ENCODE measurements around the gene AKR1C8.
"Not testable (repeated sequence)": the region's sequence is repeated elsewhere in the genome, so short reads cannot be mapped to it uniquely, and the experiment has no call there.

The AKR1C8 gene

GRCh38 chr10:5184987-5185775 lies at the start of gene AKR1C8:
Gene AKR1C8 (minus strand): TSS chr10:5185150. CDS start chr10:5185104, 46 bp downstream.
- Histone ChIP-seq H3K9ac (ENCODE audit: low read depth, low read length) (no peak within 1 kb of the TSS), H3K36me3 (ENCODE audit: control insufficient read depth, insufficient read depth, low read length) (no peaks in the 10 kb centered on the region), H3K4me1 (ENCODE audit: control insufficient read depth, insufficient read depth, low read length) (no peaks in the 10 kb centered on the region), H3K4me3 (ENCODE audit: low read depth, low read length) (no peak within 1 kb of the TSS), H3K27me3 (ENCODE audit: control insufficient read depth, insufficient read depth, low read length) (no peaks in the 10 kb centered on the region), H3K9me3 (ENCODE audit: control insufficient read depth, insufficient read depth, low read length) (no peaks in the 10 kb centered on the region)

GRCh38 chr10:5234106-5234860 lies 49.3 kb upstream of the AKR1C8 start:
- no peak overlapping the region for H3K9ac ChIP-seq (ENCODE audit: low read depth, low read length)
- no peak overlapping the region for H3K4me3 ChIP-seq (ENCODE audit: low read depth, low read length)
- H3K9me3 ChIP-seq (ENCODE audit: control insufficient read depth, insufficient read depth, low read length): no peaks in the 10 kb centered on the region
- H3K36me3 ChIP-seq (ENCODE audit: control insufficient read depth, insufficient read depth, low read length): no peaks in the 10 kb centered on the region
- H3K27me3 ChIP-seq (ENCODE audit: control insufficient read depth, insufficient read depth, low read length): no peaks in the 10 kb centered on the region
- H3K4me1 ChIP-seq (ENCODE audit: control insufficient read depth, insufficient read depth, low read length): no peaks in the 10 kb centered on the region

- H3K9me3 ChIP-seq (ENCODE audit: control insufficient read depth, insufficient read depth, low read length): no peaks in the 10 kb centered on the region
- H3K4me1 ChIP-seq (ENCODE audit: control insufficient read depth, insufficient read depth, low read length): no peaks in the 10 kb centered on the region
- H3K36me3 ChIP-seq (ENCODE audit: control insufficient read depth, insufficient read depth, low read length): no peaks in the 10 kb centered on the region
- H3K27me3 ChIP-seq (ENCODE audit: control insufficient read depth, insufficient read depth, low read length): no peaks in the 10 kb centered on the region
- H3K4me3 ChIP-seq (ENCODE audit: low read depth, low read length): no peak overlapping the region
- H3K9ac ChIP-seq (ENCODE audit: low read depth, low read length): no peak overlapping the region
These were observed 48.4 kb upstream of the AKR1C8 start for GRCh38 chr10:5233324-5233723.

GRCh38 chr10:5229019-5229418 lies 44.1 kb upstream of the AKR1C8 start:
- Histone ChIP-seq H3K9me3 (ENCODE audit: control insufficient read depth, insufficient read depth, low read length) (no peaks in the 10 kb centered on the region), H3K36me3 (ENCODE audit: control insufficient read depth, insufficient read depth, low read length) (no peaks in the 10 kb centered on the region), H3K27me3 (ENCODE audit: control insufficient read depth, insufficient read depth, low read length) (no peaks in the 10 kb centered on the region), H3K4me3 (ENCODE audit: low read depth, low read length) (no peak overlapping the region), H3K4me1 (ENCODE audit: control insufficient read depth, insufficient read depth, low read length) (no peaks in the 10 kb centered on the region), H3K9ac (ENCODE audit: low read depth, low read length) (no peak overlapping the region)

GRCh38 chr10:5222942-5223341 lies 38.0 kb upstream of the AKR1C8 start:
- not testable (repeated sequence) for H3K9ac ChIP-seq (ENCODE audit: low read depth, low read length); H3K36me3 ChIP-seq (ENCODE audit: control insufficient read depth, insufficient read depth, low read length); H3K27me3 ChIP-seq (ENCODE audit: control insufficient read depth, insufficient read depth, low read length); H3K4me3 ChIP-seq (ENCODE audit: low read depth, low read length); H3K9me3 ChIP-seq (ENCODE audit: control insufficient read depth, insufficient read depth, low read length); H3K4me1 ChIP-seq (ENCODE audit: control insufficient read depth, insufficient read depth, low read length)

- Histone ChIP-seq H3K4me1 (ENCODE audit: control insufficient read depth, insufficient read depth, low read length) (no peaks in the 10 kb centered on the region), H3K36me3 (ENCODE audit: control insufficient read depth, insufficient read depth, low read length) (no peaks in the 10 kb centered on the region), H3K27me3 (ENCODE audit: control insufficient read depth, insufficient read depth, low read length) (no peaks in the 10 kb centered on the region), H3K9ac (ENCODE audit: low read depth, low read length) (no peak overlapping the region), H3K9me3 (ENCODE audit: control insufficient read depth, insufficient read depth, low read length) (peaks cover 4% of the 10 kb centered on the region), H3K4me3 (ENCODE audit: low read depth, low read length) (no peak overlapping the region)
These were observed 34.3 kb upstream of the AKR1C8 start for GRCh38 chr10:5219262-5219661.

- no peak overlapping the region for H3K9ac ChIP-seq (ENCODE audit: low read depth, low read length)
- no peak overlapping the region for H3K4me3 ChIP-seq (ENCODE audit: low read depth, low read length)
- no peaks in the 10 kb centered on the region for H3K27me3 ChIP-seq (ENCODE audit: control insufficient read depth, insufficient read depth, low read length)
- H3K9me3 ChIP-seq (ENCODE audit: control insufficient read depth, insufficient read depth, low read length): peaks cover 3% of the 10 kb centered on the region
- H3K4me1 ChIP-seq (ENCODE audit: control insufficient read depth, insufficient read depth, low read length): no peaks in the 10 kb centered on the region
- H3K36me3 ChIP-seq (ENCODE audit: control insufficient read depth, insufficient read depth, low read length): no peaks in the 10 kb centered on the region
These were observed 31.9 kb upstream of the AKR1C8 start for GRCh38 chr10:5216801-5217200.

- Histone ChIP-seq H3K4me1 (ENCODE audit: control insufficient read depth, insufficient read depth, low read length) (no peaks in the 10 kb centered on the region), H3K36me3 (ENCODE audit: control insufficient read depth, insufficient read depth, low read length) (no peaks in the 10 kb centered on the region), H3K9me3 (ENCODE audit: control insufficient read depth, insufficient read depth, low read length) (peaks cover 3% of the 10 kb centered on the region), H3K4me3 (ENCODE audit: low read depth, low read length) (no peak overlapping the region), H3K9ac (ENCODE audit: low read depth, low read length) (no peak overlapping the region), H3K27me3 (ENCODE audit: control insufficient read depth, insufficient read depth, low read length) (no peaks in the 10 kb centered on the region)
These were observed 27.0 kb upstream of the AKR1C8 start for GRCh38 chr10:5211696-5212536.

- not testable (repeated sequence) for H3K4me1 ChIP-seq (ENCODE audit: control insufficient read depth, insufficient read depth, low read length); H3K4me3 ChIP-seq (ENCODE audit: low read depth, low read length); H3K9ac ChIP-seq (ENCODE audit: low read depth, low read length); H3K36me3 ChIP-seq (ENCODE audit: control insufficient read depth, insufficient read depth, low read length); H3K27me3 ChIP-seq (ENCODE audit: control insufficient read depth, insufficient read depth, low read length); H3K9me3 ChIP-seq (ENCODE audit: control insufficient read depth, insufficient read depth, low read length)
These were observed 25.3 kb upstream of the AKR1C8 start for GRCh38 chr10:5210261-5210660.

GRCh38 chr10:5209776-5210175 lies 24.8 kb upstream of the AKR1C8 start:
- not testable (repeated sequence) for H3K27me3 ChIP-seq (ENCODE audit: control insufficient read depth, insufficient read depth, low read length); H3K9me3 ChIP-seq (ENCODE audit: control insufficient read depth, insufficient read depth, low read length); H3K4me3 ChIP-seq (ENCODE audit: low read depth, low read length); H3K9ac ChIP-seq (ENCODE audit: low read depth, low read length); H3K36me3 ChIP-seq (ENCODE audit: control insufficient read depth, insufficient read depth, low read length); H3K4me1 ChIP-seq (ENCODE audit: control insufficient read depth, insufficient read depth, low read length)

- Histone ChIP-seq H3K4me3 (ENCODE audit: low read depth, low read length) (no peak overlapping the region), H3K4me1 (ENCODE audit: control insufficient read depth, insufficient read depth, low read length) (no peaks in the 10 kb centered on the region), H3K9me3 (ENCODE audit: control insufficient read depth, insufficient read depth, low read length) (peaks cover 3% of the 10 kb centered on the region), H3K27me3 (ENCODE audit: control insufficient read depth, insufficient read depth, low read length) (no peaks in the 10 kb centered on the region), H3K9ac (ENCODE audit: low read depth, low read length) (no peak overlapping the region), H3K36me3 (ENCODE audit: control insufficient read depth, insufficient read depth, low read length) (no peaks in the 10 kb centered on the region)
These were observed 21.8 kb upstream of the AKR1C8 start for GRCh38 chr10:5206799-5207198.

All from iPS-15b (cell line).